ENCODE results near the gene RBMS1.

GRCh38 chr2:160300203-160300602 lies 193.4 kb downstream of the RBMS1 start:
- TF ChIP-seq, protein P1, sequence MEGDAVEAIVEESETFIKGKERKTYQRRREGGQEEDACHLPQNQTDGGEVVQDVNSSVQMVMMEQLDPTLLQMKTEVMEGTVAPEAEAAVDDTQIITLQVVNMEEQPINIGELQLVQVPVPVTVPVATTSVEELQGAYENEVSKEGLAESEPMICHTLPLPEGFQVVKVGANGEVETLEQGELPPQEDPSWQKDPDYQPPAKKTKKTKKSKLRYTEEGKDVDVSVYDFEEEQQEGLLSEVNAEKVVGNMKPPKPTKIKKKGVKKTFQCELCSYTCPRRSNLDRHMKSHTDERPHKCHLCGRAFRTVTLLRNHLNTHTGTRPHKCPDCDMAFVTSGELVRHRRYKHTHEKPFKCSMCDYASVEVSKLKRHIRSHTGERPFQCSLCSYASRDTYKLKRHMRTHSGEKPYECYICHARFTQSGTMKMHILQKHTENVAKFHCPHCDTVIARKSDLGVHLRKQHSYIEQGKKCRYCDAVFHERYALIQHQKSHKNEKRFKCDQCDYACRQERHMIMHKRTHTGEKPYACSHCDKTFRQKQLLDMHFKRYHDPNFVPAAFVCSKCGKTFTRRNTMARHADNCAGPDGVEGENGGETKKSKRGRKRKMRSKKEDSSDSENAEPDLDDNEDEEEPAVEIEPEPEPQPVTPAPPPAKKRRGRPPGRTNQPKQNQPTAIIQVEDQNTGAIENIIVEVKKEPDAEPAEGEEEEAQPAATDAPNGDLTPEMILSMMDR (optimal IDR thresholded peaks at IDR 0.05 in 1 of 3, IDR thresholded peaks at IDR 0.05 in 1 of 3, conservative IDR thresholded peaks at IDR 0.05 in 1 of 3; ENCODE audit: extremely low read depth in 1 of 3, insufficient read depth in 2 of 3, low read length in 3 of 3) = no peak
- TF ChIP-seq EZH2 (IDR thresholded peaks at IDR 0.05; ENCODE audit: low read length) = no peak

Data from keratinocyte (primary cell).